Stimulated activated CD8-positive, alpha-beta memory T cell treated with anti-CD3 and anti-CD28 coated beads, Interleukin-15, amount 100 ng/mL, for 1 hour (primary cell): ENCODE data around the gene SCMH1.
"Not testable (repeated sequence)": the region's sequence is repeated elsewhere in the genome, so short reads cannot be mapped to it uniquely, and the experiment has no call there.

ENCODE experiments used
- DNase-seq: peaks from one replicate; pipeline ENCODE4 v3.0.0-alpha.2; 2020; ENCODE audit warnings: low read depth

SCMH1 gene

DNA sequence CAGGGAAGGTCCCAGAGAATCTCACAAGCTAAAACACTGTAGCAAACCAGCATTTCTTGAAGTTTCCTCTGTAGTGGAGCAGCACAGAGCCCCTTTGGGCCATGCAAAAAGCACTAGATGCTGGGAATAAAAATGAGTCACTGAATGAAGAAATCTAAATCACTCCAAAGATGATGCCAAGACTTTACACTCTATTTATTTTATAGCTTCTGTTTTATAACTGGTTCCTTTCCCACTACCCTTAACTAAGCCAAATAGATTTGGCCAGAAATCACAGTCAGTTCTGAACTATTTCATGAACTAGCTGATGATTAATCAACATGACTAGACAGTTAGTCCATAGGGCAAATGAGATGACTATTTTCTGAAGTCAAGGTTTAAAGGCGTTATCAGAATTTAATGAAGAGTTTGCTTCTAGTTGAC lies 89.5 kb downstream of the SCMH1 start:
- no peak for DNase-seq

DNA sequence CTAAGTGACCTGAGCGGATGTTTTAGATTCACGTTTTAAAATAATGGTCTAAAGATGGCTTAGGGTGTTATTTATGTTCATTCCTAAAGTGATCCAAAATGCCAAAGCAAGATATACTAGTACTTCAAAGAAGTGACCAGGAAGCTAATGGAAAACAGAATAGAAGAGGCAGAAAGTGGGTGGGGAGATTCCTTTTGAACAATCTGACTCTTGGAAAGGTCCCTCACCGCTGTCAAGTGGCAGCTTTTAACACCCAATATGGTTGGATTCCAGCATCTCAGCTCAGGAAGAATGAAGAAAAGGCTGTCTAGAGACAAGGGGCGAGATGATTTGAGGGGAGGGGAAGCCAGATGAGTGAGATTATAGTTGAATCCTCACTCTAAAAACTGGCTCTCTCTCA lies 90.3 kb downstream of the SCMH1 start:
- no peak for DNase-seq

DNA sequence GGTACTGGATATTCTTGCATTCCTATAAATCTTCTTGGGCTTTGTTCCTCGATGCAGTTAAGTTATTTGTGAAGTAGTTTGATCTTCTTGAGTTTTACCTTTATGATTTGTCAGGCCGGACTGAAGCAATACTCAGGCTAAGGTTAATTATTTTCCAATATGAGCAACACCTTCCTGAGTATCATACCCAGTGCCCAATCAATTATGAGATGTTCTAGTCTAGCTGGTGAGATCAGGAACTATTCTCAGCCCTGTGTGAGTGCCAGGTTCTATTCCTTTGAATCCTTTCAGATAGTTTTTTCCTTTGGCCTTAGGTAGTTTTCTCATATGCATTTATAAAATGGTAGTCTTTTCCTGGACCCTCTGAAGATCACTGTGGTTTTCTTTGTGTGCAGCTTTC lies 92.5 kb downstream of the SCMH1 start:
- DNase-seq = no peak

DNA sequence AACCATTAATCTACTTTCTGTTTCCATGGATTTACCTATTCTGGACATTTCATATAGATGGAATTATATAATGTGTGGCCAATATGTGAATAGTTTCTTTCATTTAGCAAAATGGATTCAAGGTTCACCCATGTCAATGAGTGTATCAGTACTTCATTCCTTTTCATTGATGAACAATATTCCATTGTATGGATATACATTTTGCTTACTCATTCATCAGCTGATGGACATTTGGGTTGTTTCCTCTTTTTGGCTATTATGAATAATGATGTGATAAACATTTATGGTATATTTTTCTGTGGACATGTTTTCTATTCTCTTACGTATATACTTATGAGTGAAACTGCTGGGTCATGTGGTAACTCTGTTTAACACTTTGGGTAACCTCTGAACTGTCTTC lies 97.8 kb downstream of the SCMH1 start:
- no peak for DNase-seq

DNA sequence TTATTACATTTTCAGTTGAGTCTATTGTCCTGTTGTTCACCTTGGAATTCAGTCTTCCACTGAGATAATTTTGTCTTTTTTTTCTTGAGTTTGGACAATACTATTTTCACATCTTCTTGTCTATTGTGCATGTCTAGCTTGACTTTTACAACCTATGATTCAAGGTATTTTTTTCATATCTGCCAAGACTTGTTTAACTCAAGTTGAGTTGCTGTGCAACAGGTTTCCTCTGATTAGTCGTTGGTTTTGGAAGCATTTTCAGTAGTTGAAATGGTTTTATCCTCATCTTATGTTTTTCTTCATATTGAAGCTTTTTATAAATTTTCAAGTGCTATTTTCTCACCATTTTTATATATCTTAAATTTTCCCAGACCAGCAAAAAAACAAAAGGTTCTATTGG lies 103.6 kb downstream of the SCMH1 start:
- no peak for DNase-seq

DNA sequence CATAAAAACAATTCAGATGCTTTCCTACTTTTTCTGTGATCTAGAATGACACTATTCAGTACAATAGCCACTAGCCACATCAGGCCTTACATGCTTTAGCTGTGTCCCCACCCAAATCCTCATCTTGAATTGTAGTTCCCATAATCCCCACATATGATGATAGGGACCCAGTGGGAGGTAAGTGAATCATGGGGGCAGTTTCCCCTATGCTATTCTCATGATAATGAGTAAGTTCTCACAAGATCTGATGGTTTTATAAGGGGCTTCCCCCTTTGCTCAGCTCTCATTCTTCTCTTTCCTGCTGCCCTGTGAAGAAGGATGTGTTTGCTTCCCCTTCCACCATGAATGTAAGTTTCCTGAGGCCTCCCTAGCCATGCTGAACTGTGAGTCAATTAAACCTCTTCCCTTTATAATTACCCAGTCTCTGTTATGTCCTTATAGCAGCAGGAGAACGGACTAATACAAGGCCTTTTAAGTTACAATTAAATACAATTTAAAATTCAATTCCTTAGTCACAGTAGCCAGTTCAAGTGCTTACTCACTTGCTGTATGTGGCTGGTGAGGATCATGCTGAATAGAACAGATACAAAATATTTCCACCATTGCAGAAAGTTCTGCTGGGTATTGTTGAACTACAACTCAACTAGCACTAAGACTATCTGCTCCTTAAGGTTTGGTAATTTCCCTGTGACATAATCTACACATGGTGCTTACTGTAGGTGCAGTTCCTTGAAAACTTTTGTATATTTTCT lies 106.7 kb downstream of the SCMH1 start:
- DNase-seq = no peak

DNA sequence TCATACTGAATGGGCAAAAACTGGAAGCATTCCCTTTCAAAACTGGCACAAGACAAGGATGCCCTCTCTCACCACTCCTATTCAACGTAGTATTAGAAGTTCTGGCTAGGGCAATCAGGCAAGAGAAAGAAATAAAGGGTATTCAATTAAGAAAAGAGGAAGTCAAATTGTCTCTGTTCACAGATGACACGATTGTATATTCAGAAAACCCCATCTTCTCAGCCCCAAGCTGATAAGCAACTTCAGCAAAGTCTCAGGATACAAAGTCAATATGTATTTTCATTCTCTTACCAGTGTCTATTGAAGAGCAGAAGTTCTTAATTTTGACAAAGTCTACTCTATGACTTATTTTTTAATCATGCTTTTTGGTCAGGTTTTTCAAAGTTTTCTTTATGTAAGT lies 107.8 kb downstream of the SCMH1 start:
- not testable (repeated sequence) for DNase-seq

DNA sequence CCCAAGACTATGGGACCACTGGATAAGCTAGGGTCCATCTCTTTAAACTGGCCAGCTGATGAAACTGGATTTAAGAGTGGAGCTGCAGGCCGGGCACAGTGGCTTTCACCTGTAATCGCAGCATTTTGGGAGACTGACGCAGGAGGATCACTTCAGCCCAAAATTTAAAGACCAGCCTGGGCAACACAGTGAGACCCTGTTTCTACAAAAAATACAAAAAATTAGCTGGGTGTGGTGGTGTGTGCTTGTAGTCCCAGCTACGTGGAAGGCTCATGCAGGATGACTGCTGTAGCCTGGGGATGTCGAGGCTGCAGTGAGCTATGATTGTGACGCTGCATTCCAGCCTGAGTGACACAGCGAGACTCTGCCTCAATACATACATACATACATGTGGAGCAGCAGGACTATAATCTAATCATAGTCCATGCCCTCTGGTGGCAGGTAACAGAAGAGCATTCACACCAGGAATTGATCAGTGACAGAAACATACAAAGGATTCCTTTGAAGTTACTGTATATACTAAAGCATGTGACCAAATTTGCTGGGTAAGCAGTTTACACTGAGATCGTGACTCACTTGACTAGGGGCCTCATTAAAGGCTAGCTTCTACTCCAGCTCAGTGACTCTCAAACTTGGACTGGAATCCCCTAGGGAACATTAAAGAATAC lies 119.1 kb downstream of the SCMH1 start:
- DNase-seq = no peak

DNA sequence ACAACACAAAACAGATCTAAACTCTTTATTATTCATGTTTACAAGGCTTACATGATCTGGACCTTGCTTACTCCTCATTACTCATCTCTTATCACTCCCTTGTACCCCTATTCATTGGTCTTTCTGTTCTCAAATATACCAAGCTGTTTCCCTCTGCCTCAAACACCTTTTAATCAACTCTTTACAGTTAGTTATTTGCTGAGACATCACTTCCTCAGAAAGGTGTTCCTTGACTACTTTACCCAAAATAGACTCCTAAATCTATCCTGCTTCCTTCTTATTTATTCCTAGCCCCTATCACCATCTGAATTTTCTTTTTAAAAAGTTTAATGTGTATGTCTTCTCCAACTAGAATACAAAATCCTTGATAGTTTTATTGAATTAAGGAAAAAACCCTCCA lies 120.0 kb downstream of the SCMH1 start:
- DNase-seq = no peak

DNA sequence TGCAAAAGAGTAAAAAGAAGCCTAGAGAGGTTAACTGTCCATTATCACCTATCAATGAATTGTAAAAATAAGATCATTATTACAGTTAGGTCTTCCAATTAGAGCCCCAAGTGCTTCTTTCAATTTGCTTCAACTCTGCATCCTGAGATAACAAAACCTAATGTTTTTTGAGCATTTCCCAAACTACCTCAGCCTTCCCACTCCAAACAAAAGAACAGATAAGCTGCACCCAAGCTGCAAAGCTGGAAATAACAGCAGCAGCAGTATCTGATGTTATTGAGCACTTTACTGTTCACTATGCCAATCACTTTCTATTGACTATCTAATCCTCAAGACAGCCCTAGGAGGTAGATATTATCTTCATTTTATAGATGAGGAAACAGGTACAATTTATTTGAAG lies 123.5 kb downstream of the SCMH1 start:
- no peak for DNase-seq

DNA sequence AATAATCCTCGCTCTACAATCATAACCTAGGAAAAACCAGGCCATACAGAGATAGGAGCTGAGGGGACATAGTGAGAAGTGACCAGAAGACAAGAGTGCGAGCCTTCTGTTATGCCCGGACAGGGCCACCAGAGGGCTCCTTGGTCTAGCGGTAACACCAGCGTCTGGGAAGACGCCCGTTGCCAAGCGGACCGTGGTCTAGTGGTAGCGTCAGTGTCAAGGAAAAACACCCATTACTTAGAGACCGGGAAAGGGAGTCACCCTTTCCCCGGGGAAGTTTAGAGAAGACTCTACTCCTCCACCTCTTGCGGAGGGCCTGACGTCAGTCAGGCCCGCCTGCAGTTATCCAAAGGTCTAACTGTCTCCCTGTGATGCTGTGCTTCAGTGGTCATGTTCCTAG lies 124.9 kb downstream of the SCMH1 start:
- not testable (repeated sequence) for DNase-seq

DNA sequence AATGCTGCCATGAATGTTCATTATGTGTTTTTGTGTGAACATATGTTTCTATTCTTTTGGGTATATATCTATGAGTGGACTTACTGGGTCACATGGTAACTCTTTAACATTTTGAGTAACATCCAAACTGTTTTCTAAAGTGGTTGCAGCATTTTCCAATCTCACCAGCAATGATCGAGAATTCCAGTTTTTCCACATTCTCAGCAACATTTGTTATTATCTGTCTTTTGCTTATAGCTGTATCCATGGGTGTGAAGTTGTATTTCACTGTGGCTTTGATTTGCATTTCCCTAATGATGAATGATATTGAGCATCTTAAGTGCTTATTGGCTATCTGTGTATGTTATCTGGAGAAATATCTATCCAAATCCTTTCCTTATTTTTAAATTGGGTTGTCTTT lies 131.4 kb downstream of the SCMH1 start:
- no peak for DNase-seq

DNA sequence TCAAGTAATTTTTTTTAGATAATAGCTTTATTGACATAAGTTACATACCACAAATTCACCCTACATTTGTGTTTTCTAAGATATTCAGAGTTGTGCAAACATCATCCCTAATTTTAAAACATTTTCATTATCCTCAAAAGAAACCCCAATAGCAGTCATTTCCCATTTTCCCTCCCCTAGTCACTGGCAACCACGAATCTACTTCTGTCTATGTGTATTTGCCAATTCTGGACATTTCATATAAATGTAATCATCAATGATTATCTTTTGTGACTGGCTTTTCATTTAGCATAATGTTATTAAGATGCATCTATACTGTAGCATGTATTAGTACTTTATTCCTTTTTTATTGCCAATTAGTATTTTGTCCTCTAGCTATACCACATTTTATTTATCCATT lies 131.8 kb downstream of the SCMH1 start:
- no peak for DNase-seq

DNA sequence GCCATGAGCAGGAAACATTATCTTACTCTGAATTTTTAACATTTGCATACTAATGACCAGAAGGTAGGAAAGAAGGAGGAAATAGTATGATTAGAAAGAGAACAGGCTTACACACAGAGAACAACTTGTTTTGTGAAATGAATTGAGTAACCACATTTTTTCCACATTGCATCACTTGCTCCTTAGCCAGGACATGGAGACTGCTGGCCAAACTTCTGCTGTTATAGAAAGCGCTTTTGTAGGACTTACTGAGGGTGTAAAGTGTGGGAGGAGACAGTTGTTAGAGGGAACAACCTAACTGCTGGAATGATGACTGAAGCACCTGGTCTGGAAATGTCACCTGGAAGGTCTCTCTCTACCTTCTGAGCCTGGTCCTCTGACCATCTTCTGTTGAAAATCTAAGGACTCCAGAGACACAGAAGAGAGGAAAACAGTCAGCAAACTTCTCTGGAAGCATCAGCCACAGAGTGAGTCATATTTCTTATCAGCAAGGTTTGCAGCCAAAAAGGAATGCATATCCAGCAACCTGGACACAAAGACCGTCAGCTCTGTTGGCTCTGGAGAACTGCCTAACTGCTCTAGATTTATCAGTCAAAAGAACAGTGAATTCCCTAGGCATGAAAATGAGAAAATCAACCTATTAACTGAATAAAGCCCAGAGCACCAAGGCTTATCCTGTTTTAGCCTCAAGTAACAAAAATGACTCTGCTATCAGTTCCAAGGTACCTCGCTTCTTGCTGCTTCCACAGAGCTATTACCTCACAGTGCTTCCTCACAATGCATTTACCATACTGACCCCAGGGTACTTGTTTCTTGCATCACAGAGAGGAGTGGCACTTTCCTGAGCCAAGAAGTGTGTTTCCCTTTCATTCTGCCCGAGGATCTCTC lies 132.6 kb downstream of the SCMH1 start:
- no peak for DNase-seq

DNA sequence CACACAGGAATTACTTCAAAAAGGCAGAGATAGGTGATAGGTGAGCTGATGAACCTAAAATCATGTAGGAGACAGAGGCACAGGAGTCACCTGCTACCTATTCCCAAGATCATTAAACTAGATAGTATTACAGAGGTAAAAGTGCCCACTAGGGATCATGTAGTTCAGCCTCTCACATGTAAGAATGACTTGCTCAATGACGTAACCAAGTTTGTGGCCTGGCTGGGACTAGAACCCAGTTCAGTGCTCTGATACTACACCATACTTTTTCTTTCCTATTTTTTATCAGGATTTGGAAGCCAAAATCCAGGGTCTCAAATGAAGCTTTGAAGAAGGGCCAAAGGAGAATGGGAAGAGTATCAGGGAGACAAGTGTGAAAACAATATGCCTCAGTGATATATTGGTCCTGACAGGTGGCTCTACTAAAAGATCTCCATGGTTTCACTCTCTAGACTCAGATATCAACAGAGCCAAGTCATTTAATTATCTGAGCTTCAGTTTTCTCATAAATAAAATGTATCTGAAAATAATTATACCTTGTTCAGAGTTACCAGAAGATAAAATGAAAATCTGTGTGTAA lies 133.3 kb downstream of the SCMH1 start:
- no peak for DNase-seq

DNA sequence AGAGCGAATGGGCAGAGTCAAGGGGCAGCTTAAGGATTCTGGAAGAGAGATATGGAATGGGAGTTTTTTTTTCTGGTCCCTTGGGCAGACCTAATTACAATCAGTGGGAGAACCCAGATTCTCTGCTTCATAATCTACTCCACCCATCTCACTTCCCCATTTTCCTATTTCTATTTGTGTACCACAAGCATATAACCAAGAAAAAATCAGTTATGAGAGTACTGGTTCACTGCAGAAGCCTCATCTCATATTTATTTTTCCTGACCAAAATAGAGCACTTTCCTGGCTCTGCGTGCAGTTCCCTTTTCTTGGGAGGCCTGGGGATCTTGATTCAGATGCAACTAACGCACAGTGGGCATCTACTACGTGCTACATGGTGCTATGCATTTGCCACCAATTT lies 138.3 kb downstream of the SCMH1 start:
- DNase-seq = no peak

DNA sequence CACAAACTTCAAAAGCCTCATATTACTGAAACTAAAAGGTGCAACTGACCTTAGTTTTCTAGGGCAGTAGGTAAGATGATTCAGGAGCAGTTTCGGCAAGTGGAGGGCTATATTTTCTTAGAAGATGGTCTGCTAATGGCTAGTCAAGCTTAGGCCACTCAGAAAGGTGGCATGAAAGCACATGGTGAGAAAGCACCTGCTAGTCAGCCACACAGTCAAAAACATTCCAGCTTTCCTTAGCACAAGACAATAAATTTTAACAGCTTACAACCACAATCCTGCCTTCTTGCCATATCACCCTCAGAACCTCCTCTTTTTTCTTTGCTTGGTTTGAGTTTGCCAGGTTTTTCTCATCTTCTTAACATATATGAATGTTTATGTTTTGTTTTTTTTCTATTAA lies 139.5 kb downstream of the SCMH1 start:
- no peak for DNase-seq

DNA sequence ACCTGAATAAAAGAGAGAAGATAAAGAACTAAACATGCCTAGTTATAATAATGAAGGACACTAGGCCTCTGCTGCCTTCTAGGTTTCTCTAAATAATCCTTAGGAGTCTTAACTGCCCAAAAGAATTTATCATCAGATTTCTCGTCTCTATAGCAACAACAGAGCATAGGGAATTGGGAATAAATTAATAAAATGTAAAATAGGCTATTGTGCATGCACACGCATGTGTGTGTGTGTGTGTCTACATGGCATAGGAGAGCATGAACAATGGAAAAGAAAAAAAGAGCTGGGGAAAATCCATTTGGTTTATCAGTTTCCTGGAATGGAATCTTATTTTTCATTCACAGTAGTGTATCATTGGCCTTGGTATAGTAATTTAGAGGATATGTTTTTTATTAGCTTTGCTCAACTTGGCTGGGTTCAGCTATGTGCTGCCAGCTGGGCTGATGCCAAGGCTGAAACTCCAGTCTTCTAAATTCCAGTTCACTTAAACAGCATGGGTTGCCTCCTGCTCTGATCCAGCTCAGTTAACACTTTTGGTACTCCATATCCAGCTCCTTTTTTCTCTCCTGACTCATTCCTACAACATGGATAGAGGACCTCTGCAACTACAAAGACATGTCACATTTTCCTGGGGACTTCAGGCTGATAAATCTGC lies 140.0 kb downstream of the SCMH1 start:
- no peak for DNase-seq

DNA sequence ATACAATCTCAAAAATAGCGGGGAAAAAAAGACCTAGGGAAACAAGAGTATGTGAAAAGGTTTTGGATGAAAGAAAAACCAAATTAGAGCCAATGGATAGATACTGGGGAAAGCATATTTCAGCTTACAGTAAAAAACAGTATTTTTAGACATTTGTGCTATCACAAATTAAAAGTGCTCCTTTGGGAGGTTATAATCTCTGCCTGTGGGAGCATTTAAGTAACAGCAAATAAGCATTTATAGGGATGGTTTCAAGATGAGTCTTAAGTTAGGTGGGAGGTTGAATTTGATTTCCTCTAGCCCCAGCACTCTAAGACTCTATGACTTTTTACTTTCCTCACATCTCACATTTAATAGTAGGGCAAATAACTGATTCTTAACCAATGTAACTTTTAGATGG lies 141.0 kb downstream of the SCMH1 start:
- DNase-seq = no peak

DNA sequence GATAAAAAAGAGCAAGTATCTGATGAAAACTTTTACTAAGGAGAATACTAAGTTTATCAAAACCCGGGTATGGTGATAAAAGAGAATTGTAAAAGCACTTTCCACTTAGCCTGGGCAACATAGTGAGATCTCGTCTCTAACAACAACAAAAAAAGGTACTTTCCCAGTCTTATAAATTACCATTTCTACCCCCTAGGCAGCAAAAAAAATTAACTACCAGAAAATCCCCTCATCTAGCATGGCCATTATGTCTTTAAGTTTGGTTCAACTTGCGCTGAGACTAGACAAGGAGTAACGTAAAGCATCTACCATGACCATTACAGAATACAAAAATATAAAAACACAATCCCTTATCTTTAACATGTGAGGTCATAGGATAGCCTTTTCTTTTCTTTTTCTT lies 141.9 kb downstream of the SCMH1 start:
- DNase-seq = no peak

DNA sequence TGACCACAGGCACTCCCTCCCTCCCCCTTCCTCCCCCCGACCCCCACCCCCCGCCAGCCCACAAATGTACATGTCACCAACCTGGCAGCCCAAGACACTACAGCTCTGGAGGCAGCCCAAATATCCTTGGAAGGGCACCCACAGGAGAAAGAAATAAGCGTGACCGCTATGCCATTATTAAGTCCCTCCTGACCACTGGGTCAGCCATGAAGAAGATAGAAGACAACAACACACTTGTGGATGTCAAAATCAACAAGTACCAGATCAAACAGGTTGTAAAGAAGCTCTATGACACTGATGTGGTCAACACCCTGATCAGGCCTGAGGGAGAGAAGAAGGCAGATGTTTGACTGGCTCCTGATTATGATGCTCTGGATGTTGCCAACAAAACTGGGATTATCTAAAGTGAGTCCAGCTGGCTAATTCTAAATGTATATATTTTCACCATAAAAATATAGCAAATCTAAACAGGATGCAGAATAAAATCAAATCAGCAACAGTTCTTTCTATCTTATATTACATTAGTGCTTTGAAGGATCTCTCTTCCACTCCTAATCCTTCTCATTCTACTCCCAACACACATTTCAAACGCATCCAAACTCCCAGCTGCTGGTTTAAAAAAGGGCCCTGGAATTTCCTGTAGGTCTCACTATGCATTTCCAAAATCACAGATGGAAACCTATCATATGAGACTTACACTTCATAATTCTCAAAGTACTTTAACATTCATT lies 143.2 kb downstream of the SCMH1 start:
- DNase-seq = no peak
